Measurements from ENCODE around the gene ITGA1.

Gene ITGA1

GRCh38 chr5:53003144-53003543 lies 215.4 kb downstream of the ITGA1 start:
- H3K4me3 ChIP-seq (replicated peaks; ENCODE audit: insufficient read depth, low read length): no peak overlapping the region
- H3K27ac ChIP-seq (replicated peaks): no peak overlapping the region
- DNase-seq (ENCODE audit: low read depth in 1 of 2, low spot score in 1 of 2): no peak
- H3K27me3 ChIP-seq (ENCODE audit: insufficient read depth, poor library complexity, severe bottlenecking): no peaks in the 10 kb centered on the region
- TF ChIP-seq POLR2AphosphoS5 (IDR thresholded peaks at IDR 0.05; ENCODE audit: low read depth) (no peak), REST (IDR thresholded peaks at IDR 0.05; ENCODE audit: insufficient replicate concordance, low read depth) (no peak), SPI1 (IDR thresholded peaks at IDR 0.05; ENCODE audit: borderline replicate concordance, low read depth) (no peak), CTCF (IDR thresholded peaks at IDR 0.05; ENCODE audit: insufficient read depth, low read length) (no peak), GABPA (IDR thresholded peaks at IDR 0.05; ENCODE audit: low read depth) (no peak)

- DNase-seq (ENCODE audit: low read depth in 1 of 2, low spot score in 1 of 2): no peak
- no peak overlapping the region for H3K27ac ChIP-seq (replicated peaks)
- no peak overlapping the region for H3K4me3 ChIP-seq (replicated peaks; ENCODE audit: insufficient read depth, low read length)
- no peaks in the 10 kb centered on the region for H3K27me3 ChIP-seq (ENCODE audit: insufficient read depth, poor library complexity, severe bottlenecking)
- TF ChIP-seq GABPA (IDR thresholded peaks at IDR 0.05; ENCODE audit: low read depth) (no peak), SPI1 (IDR thresholded peaks at IDR 0.05; ENCODE audit: borderline replicate concordance, low read depth) (no peak), REST (IDR thresholded peaks at IDR 0.05; ENCODE audit: insufficient replicate concordance, low read depth) (no peak), POLR2AphosphoS5 (IDR thresholded peaks at IDR 0.05; ENCODE audit: low read depth) (no peak), CTCF (IDR thresholded peaks at IDR 0.05; ENCODE audit: insufficient read depth, low read length) (no peak)
Measured at GRCh38 chr5:53006911-53007890, 219.5 kb downstream of the ITGA1 start.

- TF ChIP-seq GABPA (IDR thresholded peaks at IDR 0.05; ENCODE audit: low read depth): no peak
- no peak for TF ChIP-seq REST (IDR thresholded peaks at IDR 0.05; ENCODE audit: insufficient replicate concordance, low read depth)
- no peak for TF ChIP-seq POLR2AphosphoS5 (IDR thresholded peaks at IDR 0.05; ENCODE audit: low read depth)
- no peak for TF ChIP-seq CTCF (IDR thresholded peaks at IDR 0.05; ENCODE audit: insufficient read depth, low read length)
- TF ChIP-seq SPI1 (IDR thresholded peaks at IDR 0.05; ENCODE audit: borderline replicate concordance, low read depth): peak; percentile 9; the same call in 1 of the 2 replicates
- H3K4me3 ChIP-seq (replicated peaks; ENCODE audit: insufficient read depth, low read length): no peak overlapping the region
- no peak overlapping the region for H3K27ac ChIP-seq (replicated peaks)
- H3K27me3 ChIP-seq (ENCODE audit: insufficient read depth, poor library complexity, severe bottlenecking): no peaks in the 10 kb centered on the region
- no peak for DNase-seq (ENCODE audit: low read depth in 1 of 2, low spot score in 1 of 2)
Measured at GRCh38 chr5:53008751-53009150, 221.0 kb downstream of the ITGA1 start.
